ENCODE data around the gene WWOX. TPM values are rescaled to one million over a fixed set of nuclear protein-coding genes. Genes with fewer than 3 reads are reported as not detected.

The WWOX gene
- total and polyA plus RNA-seq, 2 of the 8 experiments (the other 6 are each of a cell fraction or from before 2014, with no cell fraction given): 5.4 to 16.7 TPM

DNA sequence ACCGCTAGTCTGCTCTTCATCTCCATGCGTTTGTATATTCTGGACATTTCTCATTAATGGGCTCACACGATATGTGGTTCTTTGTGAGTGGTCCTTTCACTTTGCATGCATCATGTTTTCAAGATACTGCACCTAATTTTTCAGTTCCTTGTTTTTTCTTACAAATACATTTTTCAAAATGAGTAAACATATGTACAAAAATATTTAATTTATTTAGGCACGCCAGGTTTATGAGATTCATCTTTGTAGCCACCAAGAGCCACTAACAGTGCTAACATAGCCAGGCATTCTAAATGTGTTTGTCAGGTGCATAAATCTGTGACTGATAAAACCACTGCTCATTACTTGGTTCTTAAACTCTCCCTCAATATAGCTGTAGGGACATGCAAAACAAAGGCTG, 375.3 kb downstream of the WWOX start:
- ChIA-PET POLR2A (ENCODE audit: partially characterized antibody) (no interaction called here), CTCF (ENCODE audit: partially characterized antibody) (interaction anchor here (1.6 kb wide), 1 partner anchor 11 kb away, joined by 3 read pairs; no protein-coding TSS in a partner anchor)
- H2BK5ac ChIP-seq (ENCODE audit: low read depth, low read length): no peak overlapping the region
- H3K79me2 ChIP-seq (ENCODE audit: control insufficient read depth in 1 of 2, insufficient read depth in 2 of 2, low read length in 2 of 2): no peaks in the 10 kb centered on the region
- H3K4me3 ChIP-seq (ENCODE audit: extremely low read depth in 1 of 4, insufficient read depth in 2 of 4, low read depth in 3 of 4, low read length in 4 of 4): no peak overlapping the region
- no peak overlapping the region for H3K27ac ChIP-seq (ENCODE audit: low read depth, low read length)
- H3K4me1 ChIP-seq (replicated peaks in 1 of 4; ENCODE audit: control insufficient read depth in 3 of 4, insufficient read depth in 4 of 4, low read length in 3 of 4): peaks cover 0 to 7% (median 3%) of the 10 kb centered on the region in 4 experiments; a peak in 5 of 7 replicates
- H4K91ac ChIP-seq (replicated peaks; ENCODE audit: insufficient read length, low read length): no peak overlapping the region
- FAIRE-seq: no peak
- H3K27me3 ChIP-seq (replicated peaks in 1 of 4; ENCODE audit: control insufficient read depth in 3 of 4, extremely low read depth in 1 of 4, insufficient read depth in 3 of 4, low read length in 3 of 4): no peaks in the 10 kb centered on the region
- no peak overlapping the region for H3K18ac ChIP-seq (ENCODE audit: extremely low read depth, low read length)
- H2BK120ac ChIP-seq (replicated peaks; ENCODE audit: low read depth, low read length): no peak overlapping the region
- no peaks in the 10 kb centered on the region; a peak in 1 of 8 replicates for H3K36me3 ChIP-seq (ENCODE audit: control insufficient read depth in 2 of 4, insufficient read depth in 4 of 4, low read length in 3 of 4)
- H3K79me1 ChIP-seq (ENCODE audit: low read depth, low read length): no peaks in the 10 kb centered on the region
- H2BK15ac ChIP-seq (ENCODE audit: low read length): no peak overlapping the region
- no peak overlapping the region for H2BK20ac ChIP-seq (ENCODE audit: low read length)
- H2AFZ ChIP-seq (ENCODE audit: low read length): no peak overlapping the region
- WGBS, 2 experiments (ENCODE audit: extremely low coverage in 1 of 2, insufficient coverage in 1 of 2, insufficient read length in 1 of 2, insufficient replicate concordance in 2 of 2, low coverage in 1 of 2, low lambda C conversion rate in 2 of 2, missing lambda C conversion rate in 1 of 2): 92% methylated on average over 4 of the region's 4 CpGs; no CpG with 5 or more reads in 1 of the 2 experiments
- H4K20me1 ChIP-seq (replicated peaks in 1 of 2; ENCODE audit: control insufficient read depth in 1 of 2, insufficient read depth in 2 of 2, low read length in 2 of 2): no peaks in the 10 kb centered on the region
- no peak for TF ChIP-seq JUN (IDR thresholded peaks at IDR 0.05; ENCODE audit: low read depth, low read length)
- TF ChIP-seq GTF2F1 (IDR thresholded peaks at IDR 0.05; ENCODE audit: borderline replicate concordance, low read depth, low read length): no peak
- TF ChIP-seq PHF8 (conservative IDR thresholded peaks at IDR 0.05; ENCODE audit: low read depth, low read length): no peak
- TF ChIP-seq TBP (IDR thresholded peaks at IDR 0.05; ENCODE audit: low read depth, low read length): no peak
- TF ChIP-seq, protein P1, sequence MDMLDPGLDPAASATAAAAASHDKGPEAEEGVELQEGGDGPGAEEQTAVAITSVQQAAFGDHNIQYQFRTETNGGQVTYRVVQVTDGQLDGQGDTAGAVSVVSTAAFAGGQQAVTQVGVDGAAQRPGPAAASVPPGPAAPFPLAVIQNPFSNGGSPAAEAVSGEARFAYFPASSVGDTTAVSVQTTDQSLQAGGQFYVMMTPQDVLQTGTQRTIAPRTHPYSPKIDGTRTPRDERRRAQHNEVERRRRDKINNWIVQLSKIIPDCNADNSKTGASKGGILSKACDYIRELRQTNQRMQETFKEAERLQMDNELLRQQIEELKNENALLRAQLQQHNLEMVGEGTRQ (IDR thresholded peaks at IDR 0.05; ENCODE audit: low read length): no peak
- no peak for TF ChIP-seq MAFK (IDR thresholded peaks at IDR 0.05; ENCODE audit: low read depth, low read length)
- TF ChIP-seq CEBPB (IDR thresholded peaks at IDR 0.05; ENCODE audit: low read depth, low read length): no peak
- no peak for TF ChIP-seq CBX8 (IDR thresholded peaks at IDR 0.05; ENCODE audit: borderline replicate concordance, low read depth, low read length)
- TF ChIP-seq HDAC6 (IDR thresholded peaks at IDR 0.05; ENCODE audit: low read depth, low read length): no peak
- TF ChIP-seq EZH2 (IDR thresholded peaks at IDR 0.05; ENCODE audit: low read depth, low read length, severe bottlenecking): no peak
- no peak overlapping the region for H3K4ac ChIP-seq (replicated peaks; ENCODE audit: insufficient read length, low read depth, low read length)
- H4K5ac ChIP-seq (ENCODE audit: insufficient read length, low read depth, low read length): no peak overlapping the region
- no peak overlapping the region for H3K4me2 ChIP-seq (ENCODE audit: insufficient read depth in 1 of 2, low read depth in 2 of 2, low read length in 2 of 2)
- no peak overlapping the region for H3K14ac ChIP-seq (ENCODE audit: insufficient read length)
- H3K23me2 ChIP-seq (ENCODE audit: low read depth, low read length): no peaks in the 10 kb centered on the region
- H4K8ac ChIP-seq (ENCODE audit: extremely low read depth, insufficient read depth, low read length): no peak overlapping the region
- H3K9me3 ChIP-seq (ENCODE audit: insufficient read depth in 2 of 2, low read depth in 1 of 2, low read length in 1 of 2): no peaks in the 10 kb centered on the region
- no peak overlapping the region for H3K23ac ChIP-seq (ENCODE audit: insufficient read length)
- no peak overlapping the region for H3K9ac ChIP-seq (replicated peaks in 1 of 4; ENCODE audit: extremely low read depth in 1 of 4, low read depth in 3 of 4, low read length in 3 of 4)
- H2AK5ac ChIP-seq (ENCODE audit: low read depth, low read length): no peak overlapping the region
- DNase-seq (ENCODE audit: low read depth in 1 of 2, low spot score in 2 of 2): no peak
- H2BK12ac ChIP-seq (ENCODE audit: low read depth, low read length): no peak overlapping the region
- no peak overlapping the region for H3K56ac ChIP-seq (replicated peaks; ENCODE audit: insufficient read length, low read depth, low read length)

Measured in H1 (cell line).